GM13976 (cell line): ENCODE results near the gene MRPS23.

ENCODE experiments used
- DNase-seq: peaks from one replicate; pipeline ENCODE4 v3.0.0; 2012; ENCODE audit warnings: low spot score
- in situ Hi-C: fragments of 300-500 bp; cut with MboI; formaldehyde crosslinking; loops from one replicate; pipeline ENCODE4 v1.12.0; 2022; ENCODE audit warnings: low sequenced_read_pairs, mixed read lengths, inconsistent platforms; ENCODE audit not compliant: unreplicated experiment
- TF ChIP-seq, protein P1 (sequence below): IDR thresholded peaks from 2 replicates; pipeline ENCODE4 v1.5.1; 2012; ENCODE audit warnings: borderline replicate concordance, mild to moderate bottlenecking; ENCODE audit not compliant: insufficient read depth; ENCODE audit errors: extremely low read depth, missing control alignments, control extremely low read depth

MRPS23 gene

DNA sequence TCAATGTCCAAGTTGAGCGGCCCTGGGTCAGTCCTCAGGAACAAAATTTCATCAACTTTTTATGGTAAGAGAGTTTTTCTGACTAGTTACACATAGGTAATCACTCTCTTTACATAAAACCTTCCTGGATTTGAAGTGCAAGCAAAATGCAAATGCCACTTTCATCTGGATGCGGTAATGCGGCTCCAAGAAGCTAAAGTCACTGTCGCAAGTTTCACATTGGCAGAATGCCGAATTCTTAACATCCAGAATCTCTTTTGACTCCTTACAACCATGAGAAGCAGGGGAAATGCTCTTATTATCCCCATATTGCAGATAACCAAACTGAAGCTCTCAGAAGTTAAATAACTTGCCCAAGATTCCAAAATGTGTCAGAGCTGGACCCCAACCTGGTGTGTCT, 30.0 kb downstream of the MRPS23 start:
- DNase-seq: no peak
- TF ChIP-seq, protein P1, sequence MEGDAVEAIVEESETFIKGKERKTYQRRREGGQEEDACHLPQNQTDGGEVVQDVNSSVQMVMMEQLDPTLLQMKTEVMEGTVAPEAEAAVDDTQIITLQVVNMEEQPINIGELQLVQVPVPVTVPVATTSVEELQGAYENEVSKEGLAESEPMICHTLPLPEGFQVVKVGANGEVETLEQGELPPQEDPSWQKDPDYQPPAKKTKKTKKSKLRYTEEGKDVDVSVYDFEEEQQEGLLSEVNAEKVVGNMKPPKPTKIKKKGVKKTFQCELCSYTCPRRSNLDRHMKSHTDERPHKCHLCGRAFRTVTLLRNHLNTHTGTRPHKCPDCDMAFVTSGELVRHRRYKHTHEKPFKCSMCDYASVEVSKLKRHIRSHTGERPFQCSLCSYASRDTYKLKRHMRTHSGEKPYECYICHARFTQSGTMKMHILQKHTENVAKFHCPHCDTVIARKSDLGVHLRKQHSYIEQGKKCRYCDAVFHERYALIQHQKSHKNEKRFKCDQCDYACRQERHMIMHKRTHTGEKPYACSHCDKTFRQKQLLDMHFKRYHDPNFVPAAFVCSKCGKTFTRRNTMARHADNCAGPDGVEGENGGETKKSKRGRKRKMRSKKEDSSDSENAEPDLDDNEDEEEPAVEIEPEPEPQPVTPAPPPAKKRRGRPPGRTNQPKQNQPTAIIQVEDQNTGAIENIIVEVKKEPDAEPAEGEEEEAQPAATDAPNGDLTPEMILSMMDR: no peak
- in situ Hi-C loops: no loop called here

DNA sequence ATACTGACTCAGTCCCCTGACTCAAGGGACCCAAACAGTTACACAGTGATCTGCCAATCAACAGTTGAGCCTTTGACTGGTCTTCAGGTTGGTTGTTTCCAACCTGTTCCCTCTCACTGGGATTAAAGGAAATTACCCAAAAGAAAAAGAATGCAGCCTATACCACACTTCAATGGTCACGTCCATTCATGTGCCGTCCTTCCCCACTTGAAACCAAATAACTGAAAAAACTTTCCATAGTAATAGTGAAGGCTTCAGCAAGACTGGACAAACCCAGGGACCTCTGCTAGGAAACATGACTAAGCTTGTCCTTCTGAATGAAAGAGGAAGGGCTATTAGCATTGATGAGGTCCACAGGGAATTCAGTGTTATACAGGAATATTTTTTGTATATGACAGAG, 30.6 kb downstream of the MRPS23 start:
- TF ChIP-seq, protein P1: no peak
- DNase-seq: no peak
- in situ Hi-C loops: no loop called here

DNA sequence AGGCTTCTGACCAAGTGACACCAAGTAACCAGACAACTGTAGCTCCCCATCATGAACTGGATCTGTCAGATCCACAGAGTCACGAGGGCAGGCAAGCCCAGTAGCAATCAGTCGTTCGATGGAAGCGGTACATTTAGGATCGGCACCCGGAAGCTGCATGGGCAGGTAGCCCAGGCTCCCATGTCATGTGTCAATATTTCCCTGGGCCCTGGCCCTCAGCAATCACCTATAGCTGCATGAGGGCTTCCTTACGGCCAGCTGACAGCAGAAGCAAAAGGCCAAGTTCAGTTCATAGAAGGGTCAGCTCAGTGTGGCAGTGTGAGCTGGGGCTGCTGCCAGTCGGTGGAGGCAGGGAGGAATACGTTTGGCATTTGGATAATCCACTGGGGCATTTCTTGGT, 31.8 kb downstream of the MRPS23 start:
- in situ Hi-C loops: no loop called here
- no peak for DNase-seq
- TF ChIP-seq, protein P1: no peak

DNA sequence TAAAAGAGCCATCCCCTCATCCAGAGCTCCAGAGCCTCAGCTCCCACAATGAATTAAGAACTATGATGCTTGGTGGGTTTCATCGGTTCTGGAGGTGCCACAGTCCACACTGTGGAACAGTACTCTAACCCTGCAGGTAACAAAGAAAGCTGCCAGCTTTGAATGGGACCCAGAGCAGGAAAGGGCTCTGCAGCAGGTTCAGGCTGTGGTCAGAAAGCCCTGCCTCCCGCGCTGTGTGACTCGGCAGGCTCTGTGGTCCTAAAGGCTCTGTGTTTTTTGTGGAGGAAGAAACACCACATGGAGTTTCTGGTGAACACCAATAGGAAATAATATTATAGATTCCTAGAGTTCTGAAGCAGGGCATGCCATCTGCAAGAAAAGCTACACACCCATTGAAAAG, 32.5 kb downstream of the MRPS23 start:
- DNase-seq: no peak
- in situ Hi-C loops: no loop called here
- TF ChIP-seq, protein P1: no peak

DNA sequence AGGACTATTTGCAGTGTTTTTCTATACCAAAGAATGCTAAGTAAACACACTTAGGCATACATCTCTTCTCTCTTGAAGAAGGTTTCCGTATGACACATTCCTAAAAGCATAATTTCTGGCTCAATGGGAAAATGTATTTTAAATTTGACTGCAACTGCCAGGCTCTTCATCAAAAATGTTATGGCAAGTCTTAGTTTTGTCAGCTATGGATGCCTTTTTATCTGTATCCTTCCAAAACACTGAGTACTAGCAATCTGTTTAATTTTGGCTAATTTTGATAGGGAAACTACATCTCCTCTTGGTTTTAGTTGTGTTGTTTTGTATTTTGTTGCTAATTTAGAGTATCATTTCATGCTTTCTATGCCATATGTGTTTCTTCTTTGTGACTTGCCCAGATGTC, 35.4 kb downstream of the MRPS23 start:
- DNase-seq: no peak
- TF ChIP-seq, protein P1: no peak
- in situ Hi-C loops: no loop called here

DNA sequence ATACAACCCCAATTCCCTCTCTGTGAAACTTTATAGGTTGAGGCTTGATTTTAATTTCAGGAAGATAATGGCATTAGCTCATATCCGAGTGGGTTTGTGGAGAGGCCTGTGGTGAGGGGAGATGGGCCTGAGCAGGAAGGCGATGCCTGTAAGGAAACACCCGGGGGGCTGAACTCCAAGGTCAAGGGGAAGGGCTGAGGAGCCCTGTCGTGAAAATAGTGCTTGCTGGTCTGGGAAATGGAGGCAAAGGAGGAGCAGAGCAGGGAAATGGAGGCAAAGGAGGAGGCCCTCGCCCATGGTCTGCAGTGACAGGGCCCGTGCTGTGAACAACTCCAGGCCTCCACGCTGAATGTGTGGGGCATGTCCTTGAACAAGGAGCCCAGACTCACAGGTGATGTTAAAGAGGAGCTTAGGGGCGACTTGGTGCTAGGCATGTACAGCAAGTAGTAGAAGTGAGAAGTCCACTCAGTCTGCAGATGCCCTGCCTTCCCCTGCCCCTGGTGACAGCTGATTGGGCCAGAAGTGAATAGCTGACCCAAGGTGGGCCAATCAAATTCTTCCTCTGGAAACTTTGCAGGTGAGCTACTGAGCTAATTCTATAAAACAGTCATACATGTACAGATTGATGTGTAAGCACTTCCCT, 38.1 kb downstream of the MRPS23 start:
- TF ChIP-seq, protein P1: no peak
- no peak for DNase-seq
- in situ Hi-C loops: no loop called here
